ENCODE measurements around the gene EVA1A.

EVA1A gene

GRCh38 chr2:75595541-75596395, 35.0 kb upstream of the EVA1A start:
- Histone ChIP-seq H3K27ac (peak overlapping the region; percentile 90), H3K27me3 (replicated peaks) (no peaks in the 10 kb centered on the region), H3K36me3 (replicated peaks) (no peaks in the 10 kb centered on the region), H3K4me3 (ENCODE audit: low read depth, low read length) (no peak overlapping the region)
- TF ChIP-seq, protein P1, sequence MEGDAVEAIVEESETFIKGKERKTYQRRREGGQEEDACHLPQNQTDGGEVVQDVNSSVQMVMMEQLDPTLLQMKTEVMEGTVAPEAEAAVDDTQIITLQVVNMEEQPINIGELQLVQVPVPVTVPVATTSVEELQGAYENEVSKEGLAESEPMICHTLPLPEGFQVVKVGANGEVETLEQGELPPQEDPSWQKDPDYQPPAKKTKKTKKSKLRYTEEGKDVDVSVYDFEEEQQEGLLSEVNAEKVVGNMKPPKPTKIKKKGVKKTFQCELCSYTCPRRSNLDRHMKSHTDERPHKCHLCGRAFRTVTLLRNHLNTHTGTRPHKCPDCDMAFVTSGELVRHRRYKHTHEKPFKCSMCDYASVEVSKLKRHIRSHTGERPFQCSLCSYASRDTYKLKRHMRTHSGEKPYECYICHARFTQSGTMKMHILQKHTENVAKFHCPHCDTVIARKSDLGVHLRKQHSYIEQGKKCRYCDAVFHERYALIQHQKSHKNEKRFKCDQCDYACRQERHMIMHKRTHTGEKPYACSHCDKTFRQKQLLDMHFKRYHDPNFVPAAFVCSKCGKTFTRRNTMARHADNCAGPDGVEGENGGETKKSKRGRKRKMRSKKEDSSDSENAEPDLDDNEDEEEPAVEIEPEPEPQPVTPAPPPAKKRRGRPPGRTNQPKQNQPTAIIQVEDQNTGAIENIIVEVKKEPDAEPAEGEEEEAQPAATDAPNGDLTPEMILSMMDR (IDR thresholded peaks at IDR 0.05; ENCODE audit: low read depth, low read length, missing control alignments): no peak
- in situ Hi-C loops (cut with HindIII; ENCODE audit: low pct_ligation_motif_present, low sequenced_read_pairs): no loop called here
- DNase-seq: peak; percentile 75

DNA sequence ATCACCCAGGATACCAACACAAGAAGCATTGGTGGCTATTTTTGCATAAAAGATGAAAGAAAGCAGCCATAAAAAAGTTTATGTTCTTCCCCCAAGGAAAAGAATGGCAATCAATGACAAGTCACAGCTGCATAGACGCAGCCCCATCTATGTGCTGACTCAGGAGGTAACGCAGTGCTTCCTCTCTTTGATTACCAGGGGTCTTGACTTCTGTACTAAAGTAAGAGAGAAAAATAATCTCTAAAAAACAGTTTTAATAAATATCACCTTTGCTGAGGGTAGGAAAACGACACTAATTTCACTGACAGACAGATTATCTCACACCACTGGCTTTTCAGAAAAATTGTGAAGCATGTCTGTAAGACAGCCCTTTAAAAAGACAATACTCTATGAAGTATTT, 33.9 kb upstream of the EVA1A start:
- in situ Hi-C loops (cut with HindIII; ENCODE audit: low pct_ligation_motif_present, low sequenced_read_pairs): no loop called here
- no peaks in the 10 kb centered on the region for H3K36me3 ChIP-seq (replicated peaks)
- no peaks in the 10 kb centered on the region for H3K27me3 ChIP-seq (replicated peaks)
- no peak overlapping the region for H3K27ac ChIP-seq
- DNase-seq: no peak
- no peak overlapping the region for H3K4me3 ChIP-seq (ENCODE audit: low read depth, low read length)
- TF ChIP-seq, protein P1 (IDR thresholded peaks at IDR 0.05; ENCODE audit: low read depth, low read length, missing control alignments): no peak

DNA sequence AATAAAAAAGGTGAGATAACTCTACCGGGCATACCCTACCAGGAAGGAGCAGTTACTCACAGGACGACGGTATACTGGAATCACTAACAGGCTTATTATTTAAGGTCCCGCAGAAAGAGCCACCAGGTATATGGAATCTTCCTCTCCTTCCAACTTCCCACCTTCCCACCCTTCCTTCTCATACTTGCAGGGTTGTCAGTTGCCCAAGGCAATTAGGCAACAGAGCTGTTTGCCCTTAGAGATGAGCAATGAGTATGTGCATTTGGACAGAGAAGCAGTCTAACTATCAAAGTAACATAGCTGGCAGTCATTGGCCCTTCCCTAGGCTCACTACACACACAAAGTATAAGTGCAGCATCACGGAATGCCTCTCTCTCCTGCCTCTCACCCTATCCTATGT, 32.1 kb upstream of the EVA1A start:
- H3K36me3 ChIP-seq (replicated peaks): no peaks in the 10 kb centered on the region
- in situ Hi-C loops (cut with HindIII; ENCODE audit: low pct_ligation_motif_present, low sequenced_read_pairs): no loop called here
- H3K27me3 ChIP-seq (replicated peaks): no peaks in the 10 kb centered on the region
- TF ChIP-seq, protein P1 (IDR thresholded peaks at IDR 0.05; ENCODE audit: low read depth, low read length, missing control alignments): no peak
- DNase-seq: no peak
- no peak overlapping the region for H3K27ac ChIP-seq
- H3K4me3 ChIP-seq (ENCODE audit: low read depth, low read length): no peak overlapping the region

DNA sequence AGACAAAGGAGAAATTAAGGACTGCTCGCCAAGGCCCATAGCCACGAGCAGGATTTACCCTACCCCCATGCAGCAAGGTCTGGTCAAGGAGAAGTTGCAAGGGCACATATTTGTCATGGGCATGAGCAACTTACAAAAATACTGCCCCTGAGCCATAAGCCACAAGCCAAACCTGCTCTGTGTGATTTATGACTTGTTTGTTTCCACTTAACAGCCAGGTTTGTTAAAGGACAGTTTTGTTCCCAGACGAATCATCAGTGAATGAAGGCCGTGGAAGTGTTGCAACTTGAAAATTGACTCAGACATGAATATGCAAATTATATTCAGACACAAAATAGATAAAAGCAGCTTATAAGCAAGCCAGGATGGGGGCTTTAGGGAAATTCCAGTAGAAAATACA, 31.3 kb upstream of the EVA1A start:
- Histone ChIP-seq H3K27me3 (replicated peaks) (no peaks in the 10 kb centered on the region), H3K27ac (no peak overlapping the region), H3K4me3 (ENCODE audit: low read depth, low read length) (no peak overlapping the region), H3K36me3 (replicated peaks) (no peaks in the 10 kb centered on the region)
- TF ChIP-seq, protein P1 (IDR thresholded peaks at IDR 0.05; ENCODE audit: low read depth, low read length, missing control alignments): no peak
- in situ Hi-C loops (cut with HindIII; ENCODE audit: low pct_ligation_motif_present, low sequenced_read_pairs): no loop called here
- no peak for DNase-seq

- no peaks in the 10 kb centered on the region for H3K27me3 ChIP-seq (replicated peaks)
- DNase-seq: no peak
- H3K36me3 ChIP-seq (replicated peaks): no peaks in the 10 kb centered on the region
- no peak overlapping the region for H3K4me3 ChIP-seq (ENCODE audit: low read depth, low read length)
- in situ Hi-C loops (cut with HindIII; ENCODE audit: low pct_ligation_motif_present, low sequenced_read_pairs): no loop called here
- TF ChIP-seq, protein P1 (IDR thresholded peaks at IDR 0.05; ENCODE audit: low read depth, low read length, missing control alignments): no peak
- peak overlapping the region; percentile 82 for H3K27ac ChIP-seq
Measured at GRCh38 chr2:75589391-75590105, 28.8 kb upstream of the EVA1A start.

Data from brain microvascular endothelial cell (primary cell).